ENCODE measurements around the gene DAND5.

DNA sequence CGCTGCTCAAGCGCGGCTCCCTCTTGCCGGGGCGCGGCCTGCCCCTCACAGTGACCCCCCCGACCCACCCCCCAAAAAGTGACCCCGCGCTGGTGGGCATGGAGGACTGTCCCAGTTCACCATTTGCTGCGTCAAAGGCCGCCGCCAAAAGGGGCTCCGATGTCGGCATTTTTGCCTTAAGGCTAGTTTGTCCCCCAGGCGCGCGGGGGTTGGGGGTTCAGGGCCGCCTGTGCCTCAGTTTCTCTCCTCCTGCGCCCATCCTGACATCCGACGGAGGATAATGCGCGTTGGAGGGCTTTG lies 43.0 kb downstream of the DAND5 start:
- TF ChIP-seq, protein P1, sequence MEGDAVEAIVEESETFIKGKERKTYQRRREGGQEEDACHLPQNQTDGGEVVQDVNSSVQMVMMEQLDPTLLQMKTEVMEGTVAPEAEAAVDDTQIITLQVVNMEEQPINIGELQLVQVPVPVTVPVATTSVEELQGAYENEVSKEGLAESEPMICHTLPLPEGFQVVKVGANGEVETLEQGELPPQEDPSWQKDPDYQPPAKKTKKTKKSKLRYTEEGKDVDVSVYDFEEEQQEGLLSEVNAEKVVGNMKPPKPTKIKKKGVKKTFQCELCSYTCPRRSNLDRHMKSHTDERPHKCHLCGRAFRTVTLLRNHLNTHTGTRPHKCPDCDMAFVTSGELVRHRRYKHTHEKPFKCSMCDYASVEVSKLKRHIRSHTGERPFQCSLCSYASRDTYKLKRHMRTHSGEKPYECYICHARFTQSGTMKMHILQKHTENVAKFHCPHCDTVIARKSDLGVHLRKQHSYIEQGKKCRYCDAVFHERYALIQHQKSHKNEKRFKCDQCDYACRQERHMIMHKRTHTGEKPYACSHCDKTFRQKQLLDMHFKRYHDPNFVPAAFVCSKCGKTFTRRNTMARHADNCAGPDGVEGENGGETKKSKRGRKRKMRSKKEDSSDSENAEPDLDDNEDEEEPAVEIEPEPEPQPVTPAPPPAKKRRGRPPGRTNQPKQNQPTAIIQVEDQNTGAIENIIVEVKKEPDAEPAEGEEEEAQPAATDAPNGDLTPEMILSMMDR (conservative IDR thresholded peaks at IDR 0.05; ENCODE audit: low read depth, low read length): no peak
- no peak for TF ChIP-seq EZH2 (IDR thresholded peaks at IDR 0.05; ENCODE audit: borderline replicate concordance, low read depth, low read length, poor library complexity, severe bottlenecking)

Data from A673 (cell line).